Sigmoid colon (tissue), 4 donors: ENCODE measurements around the gene PLCB2.

Source experiments
- POLR2A ChIP-seq, 2 donors: fragments of 450-650 bp; IDR thresholded peaks; one replicate each; pipeline ENCODE4 v1.6.1; 2016; ENCODE audit warnings: antibody characterized with exemption in 2 of 2, mild to moderate bottlenecking in 2 of 2, moderate library complexity in 2 of 2
- POLR2AphosphoS5 ChIP-seq, 4 donors: sonication (generic); formaldehyde crosslinking; IDR thresholded peaks; one replicate each; pipeline ENCODE4 v1.6.1; 2017; ENCODE audit warnings: antibody characterized with exemption in 4 of 4
- TF ChIP-seq, protein P1 (sequence below), 4 experiments: fragments of 450-650 bp in 3 of 4; fragments of 200-600 bp in 1 of 4; IDR thresholded peaks; one replicate each; pipeline ENCODE4 v1.5.1; 2016 to 2019; ENCODE audit warnings: antibody characterized with exemption in 4 of 4, mild to moderate bottlenecking in 3 of 4, moderate library complexity in 2 of 4

- TF ChIP-seq, protein P1, sequence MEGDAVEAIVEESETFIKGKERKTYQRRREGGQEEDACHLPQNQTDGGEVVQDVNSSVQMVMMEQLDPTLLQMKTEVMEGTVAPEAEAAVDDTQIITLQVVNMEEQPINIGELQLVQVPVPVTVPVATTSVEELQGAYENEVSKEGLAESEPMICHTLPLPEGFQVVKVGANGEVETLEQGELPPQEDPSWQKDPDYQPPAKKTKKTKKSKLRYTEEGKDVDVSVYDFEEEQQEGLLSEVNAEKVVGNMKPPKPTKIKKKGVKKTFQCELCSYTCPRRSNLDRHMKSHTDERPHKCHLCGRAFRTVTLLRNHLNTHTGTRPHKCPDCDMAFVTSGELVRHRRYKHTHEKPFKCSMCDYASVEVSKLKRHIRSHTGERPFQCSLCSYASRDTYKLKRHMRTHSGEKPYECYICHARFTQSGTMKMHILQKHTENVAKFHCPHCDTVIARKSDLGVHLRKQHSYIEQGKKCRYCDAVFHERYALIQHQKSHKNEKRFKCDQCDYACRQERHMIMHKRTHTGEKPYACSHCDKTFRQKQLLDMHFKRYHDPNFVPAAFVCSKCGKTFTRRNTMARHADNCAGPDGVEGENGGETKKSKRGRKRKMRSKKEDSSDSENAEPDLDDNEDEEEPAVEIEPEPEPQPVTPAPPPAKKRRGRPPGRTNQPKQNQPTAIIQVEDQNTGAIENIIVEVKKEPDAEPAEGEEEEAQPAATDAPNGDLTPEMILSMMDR (IDR thresholded peaks at IDR 0.05): no peak
- TF ChIP-seq POLR2A (IDR thresholded peaks at IDR 0.05): no peak
- TF ChIP-seq POLR2AphosphoS5 (IDR thresholded peaks at IDR 0.05): no peak
These were observed 61.0 kb downstream of the PLCB2 start for GRCh38 chr15:40246496-40247280.
